HG02571 (cell line): ENCODE measurements around the gene SLC4A8.

Source experiments
- ATAC-seq: cut with Tn5 transposase; IDR thresholded peaks from one replicate; pipeline ENCODE4 v1.9.1; 2021; ENCODE audit warnings: mild to moderate bottlenecking, moderate library complexity; ENCODE audit not compliant: unreplicated experiment

The SLC4A8 gene

GRCh38 chr12:51549637-51550036 is 125.0 kb downstream of the SLC4A8 start:
- no peak for ATAC-seq
